ENCODE data around the gene APOL3. TPM values are rescaled to one million over a fixed set of nuclear protein-coding genes. Genes with fewer than 3 reads are reported as not detected.

The APOL3 gene
- polyA plus RNA-seq, 1 experiment: 4.2 TPM

- Histone ChIP-seq H3K27me3 (ENCODE audit: control insufficient read depth, insufficient read depth, low read length) (peaks cover 42% of the 10 kb centered on the region), H3K27ac (ENCODE audit: low read depth, low read length) (no peak overlapping the region), H3K4me3 (ENCODE audit: low read depth, low read length) (no peak overlapping the region), H3K9me3 (ENCODE audit: control insufficient read depth, insufficient read depth, low read length) (no peaks in the 10 kb centered on the region)
- CTCF ChIA-PET: no interaction called here
- no peak for DNase-seq (ENCODE audit: low read depth, low spot score)
- TF ChIP-seq CTCF (IDR thresholded peaks at IDR 0.05; ENCODE audit: low read depth, low read length): no peak
- POLR2A ChIA-PET: no interaction called here
These were observed 5.5 kb upstream of the APOL3 start for GRCh38 chr22:36166086-36166485.

GRCh38 chr22:36165141-36165540 is 4.6 kb upstream of the APOL3 start:
- DNase-seq (ENCODE audit: low read depth, low spot score): no peak
- TF ChIP-seq CTCF (IDR thresholded peaks at IDR 0.05; ENCODE audit: low read depth, low read length): no peak
- CTCF ChIA-PET: no interaction called here
- Histone ChIP-seq H3K27me3 (ENCODE audit: control insufficient read depth, insufficient read depth, low read length) (peaks cover 41% of the 10 kb centered on the region), H3K4me3 (ENCODE audit: low read depth, low read length) (no peak overlapping the region), H3K9me3 (ENCODE audit: control insufficient read depth, insufficient read depth, low read length) (no peaks in the 10 kb centered on the region), H3K27ac (ENCODE audit: low read depth, low read length) (no peak overlapping the region)
- POLR2A ChIA-PET: no interaction called here

DNA sequence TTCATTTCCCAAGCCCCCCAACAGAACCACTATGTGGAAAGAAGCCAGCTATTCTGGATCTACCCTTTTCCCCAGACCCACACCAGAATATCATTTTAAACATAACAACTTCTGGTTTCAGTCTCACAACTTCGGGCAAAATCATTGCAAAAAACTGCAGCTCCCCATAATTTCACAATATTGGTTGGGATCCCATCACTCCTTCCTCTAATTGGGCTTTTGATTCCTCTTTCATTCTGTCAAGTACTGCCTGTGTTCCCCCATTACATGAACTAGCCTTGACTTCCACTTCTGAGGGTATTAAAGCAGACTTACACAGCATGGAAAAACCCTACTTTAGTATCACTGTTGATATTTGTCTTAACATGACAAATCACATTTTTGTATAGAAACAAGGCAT is 4.1 kb upstream of the APOL3 start:
- Histone ChIP-seq H3K27me3 (ENCODE audit: control insufficient read depth, insufficient read depth, low read length) (peaks cover 38% of the 10 kb centered on the region), H3K27ac (ENCODE audit: low read depth, low read length) (no peak overlapping the region), H3K9me3 (ENCODE audit: control insufficient read depth, insufficient read depth, low read length) (no peaks in the 10 kb centered on the region), H3K4me3 (ENCODE audit: low read depth, low read length) (no peak overlapping the region)
- POLR2A ChIA-PET: no interaction called here
- DNase-seq (ENCODE audit: low read depth, low spot score): no peak
- no peak for TF ChIP-seq CTCF (IDR thresholded peaks at IDR 0.05; ENCODE audit: low read depth, low read length)
- CTCF ChIA-PET: interaction anchor here (2.5 kb wide), 1 partner anchor 15 kb away, joined by 10 read pairs; no protein-coding TSS in a partner anchor

DNA sequence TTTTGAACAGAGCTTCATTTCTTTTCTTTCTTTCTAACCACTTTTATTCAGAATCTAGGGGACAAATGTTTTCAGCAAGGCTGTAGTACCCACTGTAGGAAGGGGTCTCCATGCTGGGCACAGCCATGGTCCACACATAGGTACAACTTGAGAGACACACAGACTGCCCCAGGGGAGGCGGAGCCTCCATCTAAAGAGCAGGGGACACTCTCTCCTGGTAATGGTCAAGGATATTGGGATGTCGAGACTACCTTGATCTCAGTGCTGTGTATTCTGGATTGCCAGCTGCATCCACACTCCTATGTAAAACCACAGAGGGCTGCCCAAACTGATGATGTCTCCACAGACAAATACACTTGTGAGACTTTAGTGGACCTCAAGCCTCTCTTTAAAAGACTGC is 2.9 kb upstream of the APOL3 start:
- H3K27me3 ChIP-seq (ENCODE audit: control insufficient read depth, insufficient read depth, low read length): peaks cover 35% of the 10 kb centered on the region
- POLR2A ChIA-PET: no interaction called here

More for the DNA sequence above, 2.9 kb upstream of the APOL3 start:
- H3K9me3 ChIP-seq (ENCODE audit: control insufficient read depth, insufficient read depth, low read length): no peaks in the 10 kb centered on the region
- TF ChIP-seq CTCF (IDR thresholded peaks at IDR 0.05; ENCODE audit: low read depth, low read length): no peak
- CTCF ChIA-PET: interaction anchor here (0.8 to 2.5 kb wide), 4 partner anchors 15 to 19 kb away, joined by 3 to 10 read pairs (median 8); no protein-coding TSS in a partner anchor
- no peak for DNase-seq (ENCODE audit: low read depth, low spot score)
- H3K4me3 ChIP-seq (ENCODE audit: low read depth, low read length): no peak overlapping the region
- no peak overlapping the region for H3K27ac ChIP-seq (ENCODE audit: low read depth, low read length)
